Measurements from ENCODE around the gene KRABD2.

KRABD2 gene

DNA sequence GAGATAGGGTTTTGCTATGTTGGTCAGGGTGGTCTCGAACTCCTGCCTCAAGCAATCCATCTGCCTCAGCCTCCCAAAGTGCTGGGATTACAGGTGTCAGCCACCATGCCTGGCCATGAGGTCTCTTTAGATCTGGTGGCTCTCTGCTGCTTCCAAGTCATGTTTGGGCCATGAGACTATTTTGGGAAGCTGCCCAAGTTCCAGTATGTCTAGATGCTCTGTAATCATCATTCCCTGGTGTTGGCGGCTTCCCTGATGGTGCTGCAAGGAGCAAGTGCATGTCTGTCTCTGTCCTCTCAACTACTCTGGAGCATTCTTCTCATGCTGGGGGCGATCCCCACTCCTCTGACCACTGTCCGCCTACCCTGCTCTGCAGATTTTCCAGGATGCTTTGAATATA, 43.2 kb downstream of the KRABD2 start:
- Mint-ChIP-seq H3K36me3 (ENCODE audit: low read depth, unreplicated experiment) (no peaks in the 10 kb centered on the region), H3K4me3 (ENCODE audit: unreplicated experiment) (no peak overlapping the region), H3K4me1 (ENCODE audit: low read depth, unreplicated experiment) (no peaks in the 10 kb centered on the region), H3K27me3 (ENCODE audit: low read depth, unreplicated experiment) (peaks cover 8% of the 10 kb centered on the region), H3K27ac (ENCODE audit: unreplicated experiment) (no peak overlapping the region), H3K9me3 (ENCODE audit: unreplicated experiment) (no peaks in the 10 kb centered on the region)
- H3K27ac ChIP-seq (ENCODE audit: low read depth, low read length): no peak overlapping the region
- peaks cover 11% of the 10 kb centered on the region for H3K27me3 ChIP-seq (ENCODE audit: insufficient read depth, low read length)
- no peaks in the 10 kb centered on the region for H3K79me2 ChIP-seq (ENCODE audit: insufficient read depth, low read length)
- no peaks in the 10 kb centered on the region for H3K36me3 ChIP-seq (ENCODE audit: insufficient read depth, low read length)
- no peak overlapping the region for H3K9ac ChIP-seq (ENCODE audit: low read length)
- FAIRE-seq (no peak), DNase-seq (ENCODE audit: low read depth) (no peak)
- H3K4me2 ChIP-seq (ENCODE audit: low read length): no peak overlapping the region
- H3K9me3 ChIP-seq (ENCODE audit: insufficient read depth, low read depth, low read length): no peaks in the 10 kb centered on the region
- H2AFZ ChIP-seq (ENCODE audit: low read depth, low read length): no peak overlapping the region
- no peak overlapping the region for H3K4me3 ChIP-seq (ENCODE audit: insufficient read depth, low read depth, low read length)
- H4K20me1 ChIP-seq (ENCODE audit: insufficient read depth, low read length): no peaks in the 10 kb centered on the region
- no peaks in the 10 kb centered on the region for H3K4me1 ChIP-seq (ENCODE audit: insufficient read depth, low read length)
- no peak for TF ChIP-seq EZH2 (IDR thresholded peaks at IDR 0.05; ENCODE audit: insufficient read depth, low read length)
- TF ChIP-seq, protein P1, sequence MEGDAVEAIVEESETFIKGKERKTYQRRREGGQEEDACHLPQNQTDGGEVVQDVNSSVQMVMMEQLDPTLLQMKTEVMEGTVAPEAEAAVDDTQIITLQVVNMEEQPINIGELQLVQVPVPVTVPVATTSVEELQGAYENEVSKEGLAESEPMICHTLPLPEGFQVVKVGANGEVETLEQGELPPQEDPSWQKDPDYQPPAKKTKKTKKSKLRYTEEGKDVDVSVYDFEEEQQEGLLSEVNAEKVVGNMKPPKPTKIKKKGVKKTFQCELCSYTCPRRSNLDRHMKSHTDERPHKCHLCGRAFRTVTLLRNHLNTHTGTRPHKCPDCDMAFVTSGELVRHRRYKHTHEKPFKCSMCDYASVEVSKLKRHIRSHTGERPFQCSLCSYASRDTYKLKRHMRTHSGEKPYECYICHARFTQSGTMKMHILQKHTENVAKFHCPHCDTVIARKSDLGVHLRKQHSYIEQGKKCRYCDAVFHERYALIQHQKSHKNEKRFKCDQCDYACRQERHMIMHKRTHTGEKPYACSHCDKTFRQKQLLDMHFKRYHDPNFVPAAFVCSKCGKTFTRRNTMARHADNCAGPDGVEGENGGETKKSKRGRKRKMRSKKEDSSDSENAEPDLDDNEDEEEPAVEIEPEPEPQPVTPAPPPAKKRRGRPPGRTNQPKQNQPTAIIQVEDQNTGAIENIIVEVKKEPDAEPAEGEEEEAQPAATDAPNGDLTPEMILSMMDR (IDR thresholded peaks at IDR 0.05; ENCODE audit: insufficient read depth, low read depth, low read length): no peak

DNA sequence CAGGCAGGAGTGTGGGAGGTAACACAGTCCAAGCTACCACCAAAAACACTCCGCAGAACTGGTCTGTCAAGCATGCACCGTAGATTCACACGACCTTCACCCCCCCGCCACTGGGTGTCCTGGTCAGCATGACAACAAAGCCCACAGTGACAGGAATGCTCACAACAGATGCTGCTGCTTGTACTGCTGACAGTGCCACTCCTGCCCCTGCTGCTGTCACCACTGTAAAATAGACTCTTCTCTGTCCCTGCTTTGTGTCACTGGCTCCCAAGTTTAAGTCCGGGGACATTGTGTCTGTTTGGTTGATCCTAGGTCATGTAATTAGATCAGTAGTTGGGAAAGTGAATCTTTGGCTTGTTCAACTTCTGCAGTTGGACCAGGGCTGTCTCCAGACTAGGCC, 43.8 kb downstream of the KRABD2 start:
- Mint-ChIP-seq H3K4me3 (ENCODE audit: unreplicated experiment) (no peak overlapping the region), H3K4me1 (ENCODE audit: low read depth, unreplicated experiment) (no peaks in the 10 kb centered on the region), H3K27ac (ENCODE audit: unreplicated experiment) (no peak overlapping the region), H3K9me3 (ENCODE audit: unreplicated experiment) (no peaks in the 10 kb centered on the region), H3K36me3 (ENCODE audit: low read depth, unreplicated experiment) (no peaks in the 10 kb centered on the region), H3K27me3 (ENCODE audit: low read depth, unreplicated experiment) (peaks cover 3% of the 10 kb centered on the region)
- no peak overlapping the region for H3K27ac ChIP-seq (ENCODE audit: low read depth, low read length)
- H3K36me3 ChIP-seq (ENCODE audit: insufficient read depth, low read length): no peaks in the 10 kb centered on the region
- no peaks in the 10 kb centered on the region for H3K4me1 ChIP-seq (ENCODE audit: insufficient read depth, low read length)
- no peak overlapping the region for H3K9ac ChIP-seq (ENCODE audit: low read length)
- H3K4me3 ChIP-seq (ENCODE audit: insufficient read depth, low read depth, low read length): no peak overlapping the region
- FAIRE-seq (no peak), DNase-seq (ENCODE audit: low read depth) (no peak)
- no peaks in the 10 kb centered on the region for H4K20me1 ChIP-seq (ENCODE audit: insufficient read depth, low read length)
- no peaks in the 10 kb centered on the region for H3K79me2 ChIP-seq (ENCODE audit: insufficient read depth, low read length)
- TF ChIP-seq EZH2 (IDR thresholded peaks at IDR 0.05; ENCODE audit: insufficient read depth, low read length): no peak
- TF ChIP-seq, protein P1 (IDR thresholded peaks at IDR 0.05; ENCODE audit: insufficient read depth, low read depth, low read length): no peak
- no peak overlapping the region for H2AFZ ChIP-seq (ENCODE audit: low read depth, low read length)
- no peak overlapping the region for H3K4me2 ChIP-seq (ENCODE audit: low read length)
- peaks cover 5% of the 10 kb centered on the region for H3K27me3 ChIP-seq (ENCODE audit: insufficient read depth, low read length)
- H3K9me3 ChIP-seq (ENCODE audit: insufficient read depth, low read depth, low read length): no peaks in the 10 kb centered on the region

DNA sequence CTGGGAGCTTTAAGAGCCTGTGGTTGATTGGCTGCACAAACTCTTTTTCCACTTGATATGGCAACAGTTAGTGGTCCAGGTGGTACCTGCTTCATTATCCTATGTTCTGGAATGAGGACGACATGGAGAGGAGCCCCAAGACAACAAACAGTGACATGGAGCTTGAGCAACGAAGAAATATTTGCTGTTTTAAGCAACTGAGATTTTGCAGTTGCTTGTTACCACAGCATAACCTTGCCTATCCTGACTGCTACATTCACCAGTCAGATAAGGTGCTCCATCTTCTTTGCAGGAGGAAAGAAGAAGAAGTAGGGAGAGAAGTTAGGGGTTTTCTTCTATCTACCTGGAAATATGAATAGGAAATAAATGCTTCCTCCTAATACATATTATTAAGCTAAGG, 44.4 kb downstream of the KRABD2 start:
- no peaks in the 10 kb centered on the region for H3K36me3 ChIP-seq (ENCODE audit: insufficient read depth, low read length)
- H3K27ac ChIP-seq (ENCODE audit: low read depth, low read length): no peak overlapping the region
- no peak overlapping the region for H3K4me3 Mint-ChIP-seq (ENCODE audit: unreplicated experiment)
- no peak overlapping the region for H2AFZ ChIP-seq (ENCODE audit: low read depth, low read length)
- peaks cover 2% of the 10 kb centered on the region for H3K27me3 ChIP-seq (ENCODE audit: insufficient read depth, low read length)
- DNase-seq (ENCODE audit: low read depth) (no peak), FAIRE-seq (no peak)
- no peak for TF ChIP-seq EZH2 (IDR thresholded peaks at IDR 0.05; ENCODE audit: insufficient read depth, low read length)
- TF ChIP-seq, protein P1 (IDR thresholded peaks at IDR 0.05; ENCODE audit: insufficient read depth, low read depth, low read length): no peak
- no peak overlapping the region for H3K9ac ChIP-seq (ENCODE audit: low read length)
- no peaks in the 10 kb centered on the region for H4K20me1 ChIP-seq (ENCODE audit: insufficient read depth, low read length)
- H3K27me3 Mint-ChIP-seq (ENCODE audit: low read depth, unreplicated experiment): peaks cover 6% of the 10 kb centered on the region
- no peaks in the 10 kb centered on the region for H3K9me3 Mint-ChIP-seq (ENCODE audit: unreplicated experiment)
- H3K36me3 Mint-ChIP-seq (ENCODE audit: low read depth, unreplicated experiment): no peaks in the 10 kb centered on the region
- H3K9me3 ChIP-seq (ENCODE audit: insufficient read depth, low read depth, low read length): no peaks in the 10 kb centered on the region
- H3K4me3 ChIP-seq (ENCODE audit: insufficient read depth, low read depth, low read length): no peak overlapping the region
- no peaks in the 10 kb centered on the region for H3K4me1 Mint-ChIP-seq (ENCODE audit: low read depth, unreplicated experiment)
- no peaks in the 10 kb centered on the region for H3K79me2 ChIP-seq (ENCODE audit: insufficient read depth, low read length)
- no peaks in the 10 kb centered on the region for H3K4me1 ChIP-seq (ENCODE audit: insufficient read depth, low read length)
- no peak overlapping the region for H3K4me2 ChIP-seq (ENCODE audit: low read length)
- H3K27ac Mint-ChIP-seq (ENCODE audit: unreplicated experiment): no peak overlapping the region

Data from astrocyte (in vitro differentiated cells and primary cell).